GM12878 (cell line): ENCODE results near the gene KHDRBS2. TPM values are rescaled to one million over a fixed set of nuclear protein-coding genes. Genes with fewer than 3 reads are reported as not detected.

Experiments
- CBFB ChIP-seq: IDR thresholded peaks from 2 replicates; pipeline ENCODE4 v1.6.1; 2016; ENCODE audit warnings: antibody characterized with exemption, low read depth
- CREB1 ChIP-seq: IDR thresholded peaks from 2 replicates; pipeline ENCODE4 v1.6.1; 2012; ENCODE audit warnings: low read depth, mild to moderate bottlenecking, inconsistent platforms
- FOXK2 ChIP-seq: fragments of 450-650 bp; IDR thresholded peaks from 2 replicates; pipeline ENCODE4 v1.6.1; 2017; ENCODE audit warnings: mild to moderate bottlenecking, moderate library complexity
- POLR2A ChIP-seq: IDR thresholded peaks from 2 replicates; pipeline ENCODE4 v1.6.1; 2011; ENCODE audit warnings: low read depth, mild to moderate bottlenecking, low read length
- PRDM15 ChIP-seq: fragments of 450-650 bp; formaldehyde crosslinking; IDR thresholded peaks from 2 replicates; pipeline ENCODE4 v1.4.0; 2020; ENCODE audit warnings: mild to moderate bottlenecking, moderate library complexity
- RB1 ChIP-seq: fragments of 450-650 bp; formaldehyde crosslinking; IDR thresholded peaks from 2 replicates; pipeline ENCODE4 v1.6.1; 2017; ENCODE audit warnings: mild to moderate bottlenecking, borderline replicate concordance
- RELA ChIP-seq: fragments of 450-650 bp; IDR thresholded peaks from 2 replicates; pipeline ENCODE4 v1.8.0; 2014; ENCODE audit warnings: borderline replicate concordance; ENCODE audit not compliant: partially characterized antibody
- REST ChIP-seq: IDR thresholded peaks from 2 replicates; pipeline ENCODE4 v1.6.1; 2012; ENCODE audit warnings: mild to moderate bottlenecking, low read depth, low read length
- RFX5 ChIP-seq: IDR thresholded peaks from 2 replicates; pipeline ENCODE4 v1.6.1; 2011; ENCODE audit warnings: low read depth, low read length, improper control_type of control experiment
- SREBF2 ChIP-seq: IDR thresholded peaks from 2 replicates; pipeline ENCODE4 v1.6.1; 2012; ENCODE audit warnings: mild to moderate bottlenecking, low read length
- polyA plus RNA-seq, 11 experiments: library from polyadenylated mRNA; depleted of rRNA in 4 of 11; unstranded in 6 of 11; stranded (reverse) in 5 of 11; fragments of >200 nt; fragmentation: Nextera tagmentation in 4 of 11; fragmentation: Illumina TruSeq in 1 of 11; extraction: Ambion mirVana in 4 of 11; extraction: Trizol in 1 of 11; gene quantifications; 1 replicate in 1 of 11; 2 replicates in 10 of 11; pipeline versions ENCODE4 v1.2.1 to v1.2.3, GENCODE V29; 2011 to 2016; ENCODE audit warnings: inconsistent platforms in 2 of 11, missing spikeins in 2 of 11, low read depth in 1 of 11
- total RNA-seq, 4 experiments: library from RNA; depleted of rRNA in 3 of 4; stranded (reverse); fragments of >200 nt in 3 of 4; fragmentation: Illumina TruSeq in 1 of 4; extraction: Trizol in 1 of 4; gene quantifications; 2 replicates each; pipeline versions ENCODE4 v1.2.1 to v1.2.3, GENCODE V29; 2013 to 2021

The KHDRBS2 gene
- total and polyA plus RNA-seq, 10 of the 15 experiments (the other 5 are each of a cell fraction or from before 2014, with no cell fraction given) = 0.11 to 0.56 TPM; not detected in 8

GRCh38 chr6:61817716-61818115 lies 468.3 kb downstream of the KHDRBS2 start (continued):
- no peak for TF ChIP-seq SREBF2
- TF ChIP-seq RFX5 = no peak
- no peak for TF ChIP-seq CBFB
- TF ChIP-seq REST = no peak
- no peak for TF ChIP-seq CREB1
- TF ChIP-seq RB1 = no peak
- TF ChIP-seq RELA = no peak
- TF ChIP-seq PRDM15 (CRISPR knock-in tag) = no peak
- TF ChIP-seq FOXK2 = no peak
- TF ChIP-seq POLR2A = no peak
